ENCODE data around the gene MAST4. TPM values are rescaled to one million over a fixed set of nuclear protein-coding genes. Genes with fewer than 3 reads are reported as not detected.

MAST4 gene
- total RNA-seq, 1 donor from 2014 or later: 11.3 TPM

- no peak for TF ChIP-seq CTCF (IDR thresholded peaks at IDR 0.05)
- no peak overlapping the region for H3K27ac Mint-ChIP-seq (ENCODE audit: unreplicated experiment)
- H3K4me3 Mint-ChIP-seq (ENCODE audit: unreplicated experiment): no peak overlapping the region
- peaks cover 65% of the 10 kb centered on the region for H3K27me3 Mint-ChIP-seq (ENCODE audit: low read depth)
- DNase-seq (ENCODE audit: low spot score): no peak
- H3K36me3 Mint-ChIP-seq (ENCODE audit: low read depth): no peaks in the 10 kb centered on the region
- no peaks in the 10 kb centered on the region for H3K9me3 Mint-ChIP-seq (ENCODE audit: low read depth)
- H3K4me1 Mint-ChIP-seq (ENCODE audit: low read depth): no peaks in the 10 kb centered on the region
Observed at GRCh38 chr5:66603164-66603563, 7.0 kb downstream of the MAST4 start.

- Mint-ChIP-seq H3K27me3 (ENCODE audit: low read depth) (peaks cover 59% of the 10 kb centered on the region), H3K4me3 (ENCODE audit: unreplicated experiment) (no peak overlapping the region), H3K36me3 (ENCODE audit: low read depth) (no peaks in the 10 kb centered on the region), H3K4me1 (ENCODE audit: low read depth) (no peaks in the 10 kb centered on the region), H3K27ac (ENCODE audit: unreplicated experiment) (no peak overlapping the region), H3K9me3 (ENCODE audit: low read depth) (no peaks in the 10 kb centered on the region)
- DNase-seq (ENCODE audit: low spot score): no peak
- no peak for TF ChIP-seq CTCF (IDR thresholded peaks at IDR 0.05)
Observed at GRCh38 chr5:66603881-66604280, 7.7 kb downstream of the MAST4 start.

- no peak overlapping the region for H3K4me3 Mint-ChIP-seq (ENCODE audit: unreplicated experiment)
- H3K27me3 Mint-ChIP-seq (ENCODE audit: low read depth): peaks cover 44% of the 10 kb centered on the region
- no peaks in the 10 kb centered on the region for H3K4me1 Mint-ChIP-seq (ENCODE audit: low read depth)
- DNase-seq (ENCODE audit: low spot score): no peak
- no peaks in the 10 kb centered on the region for H3K36me3 Mint-ChIP-seq (ENCODE audit: low read depth)
- no peak for TF ChIP-seq CTCF (IDR thresholded peaks at IDR 0.05)
- H3K27ac Mint-ChIP-seq (ENCODE audit: unreplicated experiment): no peak overlapping the region
- H3K9me3 Mint-ChIP-seq (ENCODE audit: low read depth): no peaks in the 10 kb centered on the region
Observed at GRCh38 chr5:66606713-66607112, 10.5 kb downstream of the MAST4 start.

GRCh38 chr5:66608501-66608900, 12.3 kb downstream of the MAST4 start:
- Mint-ChIP-seq H3K27ac (ENCODE audit: unreplicated experiment) (no peak overlapping the region), H3K27me3 (ENCODE audit: low read depth) (peaks cover 28% of the 10 kb centered on the region), H3K9me3 (ENCODE audit: low read depth) (no peaks in the 10 kb centered on the region), H3K36me3 (ENCODE audit: low read depth) (no peaks in the 10 kb centered on the region), H3K4me1 (ENCODE audit: low read depth) (no peaks in the 10 kb centered on the region), H3K4me3 (ENCODE audit: unreplicated experiment) (no peak overlapping the region)
- no peak for DNase-seq (ENCODE audit: low spot score)
- no peak for TF ChIP-seq CTCF (IDR thresholded peaks at IDR 0.05)

GRCh38 chr5:66609615-66610014, 13.4 kb downstream of the MAST4 start:
- no peak for TF ChIP-seq CTCF (IDR thresholded peaks at IDR 0.05)
- no peaks in the 10 kb centered on the region for H3K9me3 Mint-ChIP-seq (ENCODE audit: low read depth)
- H3K4me3 Mint-ChIP-seq (ENCODE audit: unreplicated experiment): no peak overlapping the region
- H3K4me1 Mint-ChIP-seq (ENCODE audit: low read depth): peaks cover 2% of the 10 kb centered on the region
- H3K36me3 Mint-ChIP-seq (ENCODE audit: low read depth): no peaks in the 10 kb centered on the region
- peaks cover 20% of the 10 kb centered on the region for H3K27me3 Mint-ChIP-seq (ENCODE audit: low read depth)
- no peak overlapping the region for H3K27ac Mint-ChIP-seq (ENCODE audit: unreplicated experiment)
- DNase-seq (ENCODE audit: low spot score): no peak
